Nephron (organoid): ENCODE results near the gene CSGALNACT2.

Source experiments
- H3K27ac Mint-ChIP-seq, 3 experiments: 2 replicates each; pipeline ENCODE4 v1.8.0; 2020; ENCODE audit warnings: mixed read lengths in 3 of 3, mild to moderate bottlenecking in 2 of 3, moderate library complexity in 1 of 3
- H3K27me3 Mint-ChIP-seq: 2 replicates; pipeline ENCODE4 v1.8.0; 2021; ENCODE audit warnings: low read depth, mild to moderate bottlenecking, moderate library complexity, mixed read lengths
- H3K36me3 Mint-ChIP-seq: 2 replicates; pipeline ENCODE4 v1.8.0; 2020; ENCODE audit warnings: low read depth, mixed read lengths
- H3K4me1 Mint-ChIP-seq: 2 replicates; pipeline ENCODE4 v1.8.0; 2020; ENCODE audit warnings: mixed read lengths
- H3K4me3 Mint-ChIP-seq, 3 experiments: 2 replicates each; pipeline ENCODE4 v1.8.0; 2020; ENCODE audit warnings: mild to moderate bottlenecking in 3 of 3, mixed read lengths in 3 of 3, moderate library complexity in 2 of 3
- H3K9me3 Mint-ChIP-seq: 2 replicates; pipeline ENCODE4 v1.8.0; 2020; ENCODE audit warnings: mixed read lengths
- CTCF ChIP-seq, 3 experiments: fragments of 200-600 bp; sonication (generic); IDR thresholded peaks; one replicate each; pipeline ENCODE4 v1.5.0; 2021; ENCODE audit warnings: antibody characterized with exemption in 3 of 3; ENCODE audit not compliant: unreplicated experiment in 3 of 3

Gene CSGALNACT2

DNA sequence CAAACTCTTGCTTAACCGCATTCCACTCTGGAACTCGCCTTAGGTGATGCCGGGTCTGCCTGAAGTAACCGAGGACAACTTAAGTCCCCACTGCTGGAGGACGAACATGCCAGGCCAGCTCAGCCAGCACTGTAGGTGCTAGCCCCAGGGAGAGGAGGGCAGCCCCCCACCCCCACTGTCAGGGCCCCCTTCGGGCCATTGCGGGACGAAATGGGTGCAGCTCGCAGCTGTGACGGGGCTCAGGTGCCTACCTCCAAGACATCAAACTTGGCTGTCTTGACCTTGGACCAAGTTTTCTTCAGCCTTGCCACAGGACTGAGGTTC lies 60.4 kb downstream of the CSGALNACT2 start:
- TF ChIP-seq CTCF (IDR thresholded peaks at IDR 0.05; ENCODE audit: unreplicated experiment in 3 of 3) = no peak
- Mint-ChIP-seq H3K9me3 (no peaks in the 10 kb centered on the region), H3K4me3 (no peak overlapping the region), H3K27me3 (peaks cover 6% of the 10 kb centered on the region), H3K4me1 (no peaks in the 10 kb centered on the region), H3K36me3 (no peaks in the 10 kb centered on the region), H3K27ac (no peak overlapping the region)

DNA sequence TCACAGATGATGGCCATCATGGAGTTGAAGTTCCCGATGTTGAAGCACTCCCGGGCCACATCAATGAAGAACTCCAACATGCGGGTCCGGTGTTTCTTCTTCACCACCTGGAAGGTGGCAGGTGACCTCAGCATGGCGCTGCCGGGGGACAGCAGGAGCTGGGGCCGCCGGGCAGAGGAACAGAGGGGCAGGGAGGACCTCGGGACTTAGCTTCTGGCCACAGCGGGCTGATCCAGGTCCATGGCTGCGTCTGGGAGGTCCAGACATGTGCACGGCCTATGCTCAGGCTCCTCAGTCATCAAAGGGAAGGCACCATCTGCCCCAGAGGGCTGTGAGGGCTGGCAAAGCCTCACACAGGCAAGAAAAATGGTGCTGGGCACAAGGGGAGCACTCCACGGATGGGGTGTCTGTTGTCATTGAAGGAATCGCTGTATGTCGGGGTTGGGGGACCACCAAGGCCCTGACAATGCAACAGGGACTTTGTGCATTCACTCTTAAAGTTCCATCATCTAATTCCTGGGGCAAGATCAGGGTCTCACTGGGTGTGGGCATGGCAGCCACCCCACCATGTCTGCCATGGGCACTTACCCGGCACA lies 60.9 kb downstream of the CSGALNACT2 start:
- H3K27ac Mint-ChIP-seq = no peak overlapping the region
- H3K4me1 Mint-ChIP-seq = no peaks in the 10 kb centered on the region
- peaks cover 6% of the 10 kb centered on the region for H3K27me3 Mint-ChIP-seq
- H3K9me3 Mint-ChIP-seq = no peaks in the 10 kb centered on the region
- TF ChIP-seq CTCF (IDR thresholded peaks at IDR 0.05; ENCODE audit: unreplicated experiment in 3 of 3) = no peak
- H3K36me3 Mint-ChIP-seq = no peaks in the 10 kb centered on the region
- H3K4me3 Mint-ChIP-seq = no peak overlapping the region

DNA sequence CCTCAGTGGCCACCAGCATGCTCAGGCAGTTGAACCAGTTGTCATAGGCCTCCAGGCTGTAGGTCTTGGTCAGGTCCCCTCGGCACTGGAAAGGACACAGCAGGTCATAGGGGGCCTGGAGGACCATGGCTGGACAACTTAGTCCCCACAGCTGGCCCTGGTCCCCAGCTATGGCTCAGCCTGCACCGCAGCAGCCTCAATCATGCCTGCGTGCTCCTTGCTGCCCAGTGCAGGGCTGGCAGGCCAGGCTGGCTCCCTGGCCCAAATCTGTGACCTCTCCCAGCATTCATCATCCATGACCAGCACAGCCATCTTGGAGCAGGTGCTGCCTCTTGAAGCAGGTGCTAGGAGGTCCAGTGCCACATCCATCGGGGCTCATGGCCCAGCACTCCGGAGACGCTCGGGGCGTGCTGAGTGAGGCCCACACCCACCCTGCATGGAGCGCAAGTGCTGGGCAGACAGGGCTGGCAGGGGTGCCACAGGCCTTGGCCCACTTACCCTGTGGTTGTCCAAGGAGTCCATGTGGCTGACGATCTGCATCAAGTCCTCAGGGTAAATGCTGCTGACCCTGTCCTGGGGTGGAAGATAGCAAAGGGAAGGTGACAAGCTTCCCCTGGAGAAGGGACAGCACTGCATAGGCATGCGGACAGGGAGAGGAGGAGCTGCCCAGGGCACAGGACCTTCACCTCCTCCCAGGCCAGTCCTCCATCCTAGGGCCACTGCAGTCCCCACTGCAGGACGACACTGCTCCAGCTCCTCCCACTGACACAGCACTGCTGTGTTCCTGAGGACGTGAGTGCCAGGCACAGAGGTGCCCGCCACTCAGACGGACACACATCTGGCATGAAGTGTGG lies 61.7 kb downstream of the CSGALNACT2 start:
- Mint-ChIP-seq H3K4me1 (no peaks in the 10 kb centered on the region), H3K27ac (no peak overlapping the region), H3K9me3 (no peaks in the 10 kb centered on the region), H3K4me3 (no peak overlapping the region), H3K36me3 (no peaks in the 10 kb centered on the region), H3K27me3 (peaks cover 6% of the 10 kb centered on the region)
- TF ChIP-seq CTCF (IDR thresholded peaks at IDR 0.05; ENCODE audit: unreplicated experiment in 3 of 3) = no peak

DNA sequence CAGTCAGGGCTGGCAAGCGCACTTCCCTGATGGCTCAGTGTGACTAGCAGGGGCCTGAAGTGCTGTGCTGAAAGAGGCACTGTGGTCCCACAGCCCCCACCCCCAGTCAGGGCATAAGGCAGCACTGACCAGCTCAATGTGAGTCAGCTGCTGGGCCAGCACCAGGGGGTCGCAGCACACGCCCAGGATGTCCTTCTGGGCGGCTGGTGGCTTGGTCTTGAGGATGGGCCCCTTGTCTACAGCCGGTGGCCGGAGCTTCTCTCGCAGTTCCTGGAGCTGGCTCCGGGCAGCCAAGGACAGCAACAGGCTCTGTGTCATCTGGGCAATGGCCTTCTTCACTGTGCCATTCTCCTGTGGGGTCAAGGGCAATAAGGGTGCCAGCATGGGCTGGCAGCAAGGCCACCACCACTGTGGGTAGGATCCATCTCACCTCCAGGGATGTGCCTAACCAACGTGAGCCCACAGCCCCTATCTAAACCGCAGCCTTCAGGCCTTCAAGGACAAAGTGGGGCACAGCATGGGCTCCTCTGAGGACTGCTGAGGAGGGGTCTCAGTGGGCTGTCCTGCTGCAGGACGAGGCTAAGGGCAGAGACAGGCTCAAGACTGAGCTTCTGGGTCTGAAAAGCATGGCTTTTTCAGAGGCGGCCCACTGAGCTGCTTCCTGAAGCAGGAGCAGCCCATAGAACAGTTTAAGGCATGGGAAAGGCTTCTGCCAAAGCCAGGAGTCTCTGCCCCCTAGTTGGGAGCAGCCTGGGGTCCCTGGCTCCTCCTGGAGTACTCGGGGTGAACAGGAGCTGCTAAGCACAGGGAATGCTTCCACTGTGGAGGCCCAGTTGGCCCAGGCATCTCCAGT lies 62.5 kb downstream of the CSGALNACT2 start:
- Mint-ChIP-seq H3K9me3 (no peaks in the 10 kb centered on the region), H3K4me1 (no peaks in the 10 kb centered on the region), H3K27ac (no peak overlapping the region)

GRCh38 chr10:43201545-43202131 lies 63.4 kb downstream of the CSGALNACT2 start:
- Mint-ChIP-seq H3K9me3 (no peaks in the 10 kb centered on the region), H3K4me1 (no peaks in the 10 kb centered on the region), H3K36me3 (no peaks in the 10 kb centered on the region), H3K4me3 (peak overlapping the region in 2 of 3 experiments; percentile 41 to 72), H3K27me3 (peaks cover 3% of the 10 kb centered on the region), H3K27ac (no peak overlapping the region)
- no peak for TF ChIP-seq CTCF (IDR thresholded peaks at IDR 0.05; ENCODE audit: unreplicated experiment in 3 of 3)

More for the DNA sequence above, 62.5 kb downstream of the CSGALNACT2 start:
- H3K36me3 Mint-ChIP-seq = no peaks in the 10 kb centered on the region
- H3K27me3 Mint-ChIP-seq = peaks cover 3% of the 10 kb centered on the region
- no peak for TF ChIP-seq CTCF (IDR thresholded peaks at IDR 0.05; ENCODE audit: unreplicated experiment in 3 of 3)
- peak overlapping the region in 1 of 3 experiments; percentile 17 for H3K4me3 Mint-ChIP-seq
